K562 treated with DMSO at 1 percent for 12 hours (cell line): ENCODE measurements around the gene ORM1. TPM values are rescaled to one million over a fixed set of nuclear protein-coding genes. Genes with fewer than 3 reads are reported as not detected.

Experiments used
- total RNA-seq: library from RNA; unstranded; fragments of 300-600 nt; gene quantifications from 2 replicates; pipeline ENCODE4 v1.2.3, GENCODE V29; 2022; ENCODE audit not compliant: insufficient read depth

Gene ORM1
- not detected in 2 replicates for total RNA-seq

DNA sequence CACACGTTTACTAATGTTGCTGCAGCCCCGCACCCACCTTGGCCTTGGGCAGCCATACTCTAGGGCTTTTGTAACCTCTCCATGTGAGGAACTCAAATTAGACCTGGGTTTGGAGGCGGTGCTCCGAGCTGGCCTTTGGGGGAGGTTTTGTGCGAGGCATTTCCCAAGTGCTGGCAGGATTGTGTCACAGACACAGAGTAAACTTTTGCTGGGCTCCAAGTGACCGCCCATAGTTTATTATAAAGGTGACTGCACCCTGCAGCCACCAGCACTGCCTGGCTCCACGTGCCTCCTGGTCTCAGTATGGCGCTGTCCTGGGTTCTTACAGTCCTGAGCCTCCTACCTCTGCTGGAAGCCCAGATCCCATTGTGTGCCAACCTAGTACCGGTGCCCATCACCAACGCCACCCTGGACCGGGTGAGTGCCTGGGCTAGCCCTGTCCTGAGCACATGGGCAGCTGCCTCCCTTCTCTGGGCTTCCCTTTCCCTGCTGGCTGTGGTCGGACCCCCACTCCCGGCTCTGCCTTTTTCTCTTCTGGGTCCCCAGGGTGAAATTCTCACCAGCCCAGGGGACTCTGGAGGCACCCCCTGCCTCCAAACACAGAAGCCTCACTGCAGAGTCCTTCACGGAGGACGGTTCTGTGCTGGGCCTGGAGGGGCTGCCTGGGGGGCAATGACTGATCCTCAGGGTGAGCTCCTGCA lies at the start of gene ORM1:
TSS of gene ORM1 (plus strand) at position 268 of the 701 bp plus-strand sequence. CDS start at position 304, 36 bp downstream.

DNA sequence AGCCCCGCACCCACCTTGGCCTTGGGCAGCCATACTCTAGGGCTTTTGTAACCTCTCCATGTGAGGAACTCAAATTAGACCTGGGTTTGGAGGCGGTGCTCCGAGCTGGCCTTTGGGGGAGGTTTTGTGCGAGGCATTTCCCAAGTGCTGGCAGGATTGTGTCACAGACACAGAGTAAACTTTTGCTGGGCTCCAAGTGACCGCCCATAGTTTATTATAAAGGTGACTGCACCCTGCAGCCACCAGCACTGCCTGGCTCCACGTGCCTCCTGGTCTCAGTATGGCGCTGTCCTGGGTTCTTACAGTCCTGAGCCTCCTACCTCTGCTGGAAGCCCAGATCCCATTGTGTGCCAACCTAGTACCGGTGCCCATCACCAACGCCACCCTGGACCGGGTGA lies 6.7 kb downstream of the ORM1 start, which contains the start of gene ORM2:
TSS of gene ORM2 (plus strand) at position 245 of the 398 bp plus-strand sequence. CDS start at position 281, 36 bp downstream.

Other genes with a start within 250 kb of the ORM1 start
- not detected in 2 replicates for gene AMBP, start 244.8 kb upstream of the ORM1 start, total RNA-seq
- not detected in 2 replicates for gene KIF12, start 223.8 kb upstream of the ORM1 start, total RNA-seq
- gene COL27A1, start 167.6 kb upstream of the ORM1 start, total RNA-seq: not detected in 2 replicates
- gene ORM2, start 6.8 kb downstream of the ORM1 start, total RNA-seq: not detected in 2 replicates
- gene AKNA, start 64.9 kb downstream of the ORM1 start, total RNA-seq: 24.5 and 40.7 TPM in 2 replicates
- 7.7 and 18.6 TPM in 2 replicates for gene WHRN, start 182.4 kb downstream of the ORM1 start, total RNA-seq